DMS153 treated with DMSO at 0.1 percent for 48 hours (cell line): ENCODE results near the gene PRICKLE1.

Experiments
- DNase-seq: peaks from one replicate; lab custom pipeline; 2025; ENCODE audit not compliant: unreplicated experiment; lab: John Stamatoyannopoulos, UW

Gene PRICKLE1

GRCh38 chr12:42588524-42589464, 752 bp downstream of the PRICKLE1 start:
- no peak for DNase-seq

GRCh38 chr12:42587601-42588523, 1.7 kb downstream of the PRICKLE1 start:
- no peak for DNase-seq

- no peak for DNase-seq
Measured at GRCh38 chr12:42586268-42586667, 3.3 kb downstream of the PRICKLE1 start.

- no peak for DNase-seq
Measured at GRCh38 chr12:42585841-42586216, 3.7 kb downstream of the PRICKLE1 start.

- DNase-seq, result no peak
Measured at GRCh38 chr12:42585154-42585840, 4.2 kb downstream of the PRICKLE1 start.

GRCh38 chr12:42584651-42585111, 4.9 kb downstream of the PRICKLE1 start:
- DNase-seq, result no peak

- DNase-seq, result no peak
Measured at GRCh38 chr12:42583016-42583415, 6.5 kb downstream of the PRICKLE1 start.

- DNase-seq, result no peak
Measured at GRCh38 chr12:42582498-42582897, 7.0 kb downstream of the PRICKLE1 start.

GRCh38 chr12:42582050-42582449, 7.5 kb downstream of the PRICKLE1 start:
- DNase-seq, result no peak

GRCh38 chr12:42576374-42576773, 13.2 kb downstream of the PRICKLE1 start:
- DNase-seq, result no peak

- no peak for DNase-seq
Measured at GRCh38 chr12:42575717-42576116, 13.8 kb downstream of the PRICKLE1 start.

- DNase-seq, result peak; percentile 27
Measured at GRCh38 chr12:42574851-42575266, 14.7 kb downstream of the PRICKLE1 start.

GRCh38 chr12:42571327-42572009, 18.1 kb downstream of the PRICKLE1 start:
- DNase-seq, result no peak

- no peak for DNase-seq
Measured at GRCh38 chr12:42570076-42570475, 19.5 kb downstream of the PRICKLE1 start.

GRCh38 chr12:42568952-42569915, 20.3 kb downstream of the PRICKLE1 start:
- no peak for DNase-seq

- no peak for DNase-seq
Measured at GRCh38 chr12:42565633-42566032, 23.9 kb downstream of the PRICKLE1 start.

GRCh38 chr12:42564996-42565395, 24.6 kb downstream of the PRICKLE1 start:
- DNase-seq, result no peak

GRCh38 chr12:42564556-42564955, 25.0 kb downstream of the PRICKLE1 start:
- no peak for DNase-seq

- no peak for DNase-seq
Measured at GRCh38 chr12:42560977-42561376, 28.6 kb downstream of the PRICKLE1 start.
